HG03565 (cell line): ENCODE measurements around the gene ZNF219.
A peak's percentile ranks its signal among the peaks of the same experiment; 100 is the strongest.

Experiments used
- ATAC-seq: cut with Tn5 transposase; IDR thresholded peaks from one replicate; pipeline ENCODE4 v1.9.1; 2021; ENCODE audit warnings: mild to moderate bottlenecking, moderate library complexity; ENCODE audit not compliant: unreplicated experiment

The ZNF219 gene

GRCh38 chr14:21102521-21103410, 4.3 kb upstream of the ZNF219 start:
- no peak for ATAC-seq

- no peak for ATAC-seq
These were observed 3.5 kb upstream of the ZNF219 start for GRCh38 chr14:21101802-21102413.

- no peak for ATAC-seq
These were observed 2.5 kb upstream of the ZNF219 start, which contains the start of gene TMEM253 for GRCh38 chr14:21100931-21101330. Gene TMEM253, plus strand, starts transcription at chr14:21101066. Its CDS starts 278 bp downstream, at chr14:21101344.

GRCh38 chr14:21099596-21099985, 1.1 kb upstream of the ZNF219 start:
- no peak for ATAC-seq

- no peak for ATAC-seq
These were observed 589 bp upstream of the ZNF219 start for GRCh38 chr14:21098892-21099595.

- no peak for ATAC-seq
These were observed 799 bp downstream of the ZNF219 start for GRCh38 chr14:21097636-21098075.

- ATAC-seq = no peak
These were observed 1.3 kb downstream of the ZNF219 start for GRCh38 chr14:21096978-21097635.

GRCh38 chr14:21096438-21096837, 2.0 kb downstream of the ZNF219 start:
- ATAC-seq = no peak

- ATAC-seq = no peak
These were observed 2.8 kb downstream of the ZNF219 start for GRCh38 chr14:21095430-21096205.

GRCh38 chr14:21093769-21094681, 4.4 kb downstream of the ZNF219 start:
- no peak for ATAC-seq

- ATAC-seq = no peak
These were observed 5.4 kb downstream of the ZNF219 start for GRCh38 chr14:21093018-21093417.

- ATAC-seq = peak; percentile 78
These were observed 6.0 kb downstream of the ZNF219 start for GRCh38 chr14:21092273-21093011.

- no peak for ATAC-seq
These were observed 6.6 kb downstream of the ZNF219 start for GRCh38 chr14:21091821-21092272.

GRCh38 chr14:21090940-21091663, 7.4 kb downstream of the ZNF219 start:
- ATAC-seq = no peak

- ATAC-seq = no peak
These were observed 8.1 kb downstream of the ZNF219 start for GRCh38 chr14:21090194-21090939.

- no peak for ATAC-seq
These were observed 8.6 kb downstream of the ZNF219 start for GRCh38 chr14:21089877-21090193.

- no peak for ATAC-seq
These were observed 9.2 kb downstream of the ZNF219 start for GRCh38 chr14:21089271-21089670.
